ENCODE measurements around the gene ANKRD30B.
"Not testable (repeated sequence)": the region's sequence is repeated elsewhere in the genome, so short reads cannot be mapped to it uniquely, and the experiment has no call there.

The ANKRD30B gene

DNA sequence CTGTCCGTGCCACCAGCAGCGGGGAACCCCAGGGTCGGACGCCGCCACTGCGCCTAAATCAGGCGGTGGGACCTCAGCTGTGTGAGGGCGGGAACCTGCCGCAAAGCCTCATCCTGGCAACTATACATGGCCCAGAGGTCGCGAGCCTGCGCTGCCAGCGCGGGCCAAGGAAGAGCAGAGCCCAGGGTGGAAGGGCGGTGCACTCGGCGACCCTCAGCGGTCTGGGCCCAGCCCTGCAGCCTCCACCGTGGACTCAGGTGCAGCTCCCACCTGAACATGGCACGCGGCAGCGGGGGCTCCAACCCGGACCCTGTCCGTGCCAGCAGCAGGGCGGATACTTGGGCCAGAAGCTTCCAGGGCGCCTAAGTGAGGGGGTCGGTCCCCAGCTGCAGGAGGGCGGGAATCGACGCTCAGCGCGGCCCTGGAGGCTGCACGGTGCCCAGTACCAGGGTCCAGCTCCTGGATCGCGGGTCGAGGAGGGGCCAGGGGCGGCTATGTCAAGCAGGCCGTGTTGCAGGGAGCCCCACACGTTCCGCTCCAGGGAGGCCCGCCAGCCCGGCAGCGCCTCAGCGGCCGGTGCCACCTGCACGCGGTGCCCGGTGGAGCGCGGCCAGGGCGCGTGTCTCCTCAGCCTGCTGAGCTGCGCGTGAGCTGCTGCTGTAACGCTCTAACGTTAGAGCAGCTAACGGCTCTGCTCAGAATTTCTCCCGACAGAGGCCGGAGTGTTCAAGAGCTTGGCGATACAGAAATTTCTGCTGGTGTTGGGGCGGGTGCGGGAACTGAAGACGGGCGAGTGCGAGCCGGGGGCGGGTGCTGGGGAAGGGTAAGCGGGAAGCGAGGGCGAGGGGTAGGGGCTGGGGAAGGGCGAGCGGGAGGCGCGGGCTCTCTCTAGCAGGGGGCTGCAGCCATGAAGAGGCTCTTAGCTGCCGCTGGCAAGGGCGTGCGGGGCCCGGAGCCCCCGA is at the start of gene ANKRD30B:
Gene ANKRD30B, plus strand, starts transcription at position 660 of the 962 bp plus-strand sequence. Its CDS starts 248 bp downstream, at position 908.
- DNase-seq, result no peak

DNA sequence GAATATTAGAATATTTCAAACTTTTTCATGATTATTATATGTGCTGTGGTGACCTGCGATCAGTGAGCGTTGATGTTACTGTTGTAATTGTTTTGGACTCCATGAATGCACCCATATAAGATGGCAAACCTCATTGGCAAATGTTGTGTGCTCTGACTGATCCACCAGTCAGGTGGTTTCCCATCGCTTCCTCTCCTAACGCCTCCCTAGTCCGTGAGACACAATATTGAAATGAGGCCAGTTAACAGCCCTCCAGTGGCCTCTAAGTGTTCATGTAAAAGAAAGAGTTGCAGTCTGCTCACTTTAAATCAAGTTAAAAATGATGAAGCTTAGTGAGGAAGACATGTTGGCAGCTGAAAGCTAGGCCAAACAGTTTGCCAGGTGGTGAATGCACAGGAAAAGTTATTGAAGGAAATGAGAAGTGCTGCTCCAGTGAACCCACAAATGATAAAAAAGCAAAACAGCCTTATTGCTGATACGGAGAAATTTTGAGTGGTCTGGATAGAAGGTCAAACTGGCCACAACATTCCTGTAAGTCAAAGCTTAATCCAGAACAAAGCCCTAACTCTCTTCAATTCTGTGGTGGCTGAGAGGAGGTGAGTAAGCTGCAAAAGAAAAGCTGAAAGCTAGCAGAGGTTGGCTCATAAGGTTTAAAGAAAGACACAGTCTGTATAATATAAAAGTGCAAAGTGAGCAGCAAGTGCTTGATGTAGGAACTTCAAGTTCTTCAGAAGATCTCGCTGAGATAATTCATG is 46.5 kb upstream of the ANKRD30B start:
- not testable (repeated sequence) for DNase-seq

GRCh38 chr18:14709761-14710160 is 38.2 kb upstream of the ANKRD30B start:
- not testable (repeated sequence) for DNase-seq

DNA sequence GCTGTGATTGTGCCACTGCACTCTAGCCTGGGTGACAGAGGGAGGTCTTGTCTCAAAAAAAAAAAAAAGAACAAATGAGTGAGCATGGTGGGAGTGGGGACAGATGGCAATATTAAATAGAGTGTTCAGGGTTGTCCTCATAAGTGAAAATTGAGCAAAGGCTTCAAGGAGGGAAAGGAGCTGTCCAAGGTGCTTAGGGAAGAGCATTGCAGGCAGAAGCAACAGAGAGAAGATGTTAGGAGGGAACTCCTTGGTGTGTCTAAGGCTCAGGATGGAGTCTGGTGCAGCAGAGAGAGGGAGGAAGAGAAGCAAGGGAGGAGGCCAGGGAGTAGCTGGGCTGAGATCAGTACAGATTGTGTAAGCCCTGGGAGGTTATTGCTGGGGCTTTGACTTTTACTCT is 26.4 kb upstream of the ANKRD30B start:
- not testable (repeated sequence) for DNase-seq

- DNase-seq, result not testable (repeated sequence)
Observed at GRCh38 chr18:14739056-14739455, 8.9 kb upstream of the ANKRD30B start.

DNA sequence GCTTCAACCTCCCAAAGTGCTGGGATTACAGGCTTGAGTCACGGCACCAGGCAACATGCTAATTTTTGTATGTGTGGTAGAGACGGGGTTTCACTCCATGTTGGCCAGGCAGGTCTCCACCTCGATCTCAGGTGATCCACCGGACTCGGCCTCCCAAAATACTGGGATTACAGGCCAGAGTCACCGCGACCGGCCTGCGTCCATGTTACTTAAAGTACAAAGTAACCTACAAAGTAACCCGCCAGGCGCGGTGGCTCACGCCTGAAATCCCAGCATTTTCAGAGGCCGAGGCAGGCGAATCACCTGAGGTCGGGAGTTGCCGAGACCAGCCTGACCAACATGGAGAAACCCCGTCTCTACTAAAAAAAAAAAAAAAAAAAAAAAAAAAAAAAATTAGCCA is 1.1 kb upstream of the ANKRD30B start:
- no peak for DNase-seq

- no peak for DNase-seq
Observed at GRCh38 chr18:14748496-14748895, 524 bp downstream of the ANKRD30B start.

DNA sequence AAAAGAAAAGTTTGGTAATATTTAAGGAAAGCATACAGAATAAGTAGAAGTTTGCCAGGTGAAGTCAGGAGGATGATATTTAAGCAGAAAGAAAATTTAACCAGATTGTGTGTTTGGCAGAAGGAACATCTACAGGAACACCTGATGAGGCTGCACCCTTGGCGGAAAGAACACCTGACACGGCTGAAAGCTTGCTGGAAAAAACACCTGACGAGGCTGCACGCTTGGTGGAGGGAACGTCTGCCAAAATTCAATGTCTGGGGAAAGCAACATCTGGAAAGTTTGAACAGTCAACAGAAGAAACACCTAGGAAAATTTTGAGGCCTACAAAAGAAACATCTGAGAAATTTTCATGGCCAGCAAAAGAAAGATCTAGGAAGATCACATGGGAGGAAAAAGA is 15.6 kb downstream of the ANKRD30B start:
- DNase-seq, result not testable (repeated sequence)

DNA sequence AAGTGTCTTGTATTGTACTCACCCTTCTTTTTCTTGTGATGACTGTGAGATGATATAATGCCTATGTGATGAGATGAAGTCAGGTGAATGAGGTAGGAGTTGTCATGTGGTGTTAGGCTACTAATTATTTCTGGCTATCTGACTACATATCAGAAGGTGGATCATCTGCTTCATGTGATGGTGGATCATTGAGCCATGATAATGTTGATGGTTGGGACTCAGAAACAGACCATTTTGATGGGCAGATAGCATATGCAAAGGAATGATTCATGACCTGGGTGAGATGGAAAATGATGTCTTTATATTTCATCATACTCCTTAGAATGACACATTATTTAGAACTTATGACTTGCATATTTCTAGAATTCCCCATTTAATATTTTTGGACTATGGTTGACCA is 19.5 kb downstream of the ANKRD30B start:
- DNase-seq, result no peak

- DNase-seq, result no peak
Observed at GRCh38 chr18:14768241-14768640, 20.3 kb downstream of the ANKRD30B start.

DNA sequence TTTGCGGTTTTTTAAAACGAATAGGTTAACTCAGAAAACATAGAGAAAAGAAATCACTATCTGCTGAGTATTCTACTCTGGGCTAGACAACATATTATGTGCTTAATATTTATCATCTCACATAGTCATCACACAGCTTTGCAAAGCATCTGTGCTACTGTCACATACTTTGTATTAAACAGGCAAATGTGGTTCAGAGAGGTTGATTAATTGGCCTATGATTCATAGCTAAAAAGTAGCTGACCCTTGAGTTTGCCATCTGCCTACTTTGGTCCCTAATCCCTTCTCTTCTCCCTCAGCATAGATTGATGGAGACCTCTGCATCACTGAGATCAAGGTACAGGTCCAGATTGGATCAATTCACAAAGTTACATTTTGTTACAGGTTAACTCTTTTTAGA is 21.4 kb downstream of the ANKRD30B start:
- DNase-seq, result no peak

- DNase-seq, result no peak
Observed at GRCh38 chr18:14776801-14777200, 28.8 kb downstream of the ANKRD30B start.

DNA sequence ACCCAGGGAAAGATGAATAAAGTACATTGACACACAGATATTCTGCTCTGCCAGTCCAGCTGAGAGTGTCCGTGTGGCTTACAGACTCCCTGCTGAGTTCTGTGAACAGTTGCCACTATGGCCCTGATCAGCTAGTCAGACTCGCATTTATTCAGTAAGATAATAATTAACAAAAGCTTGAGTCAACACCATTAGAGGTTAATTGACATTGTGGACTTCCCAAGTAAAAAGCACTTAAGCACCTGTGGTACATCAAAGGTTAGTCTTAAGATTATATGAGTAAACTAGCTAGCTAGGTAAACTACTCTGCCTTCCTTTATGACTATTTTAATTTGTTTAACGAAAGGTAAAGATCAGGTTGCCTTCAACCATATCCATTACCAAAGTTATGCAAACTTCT is 33.7 kb downstream of the ANKRD30B start:
- no peak for DNase-seq

- no peak for DNase-seq
Observed at GRCh38 chr18:14784133-14784532, 36.2 kb downstream of the ANKRD30B start.

GRCh38 chr18:14796876-14797275 is 48.9 kb downstream of the ANKRD30B start:
- not testable (repeated sequence) for DNase-seq

DNA sequence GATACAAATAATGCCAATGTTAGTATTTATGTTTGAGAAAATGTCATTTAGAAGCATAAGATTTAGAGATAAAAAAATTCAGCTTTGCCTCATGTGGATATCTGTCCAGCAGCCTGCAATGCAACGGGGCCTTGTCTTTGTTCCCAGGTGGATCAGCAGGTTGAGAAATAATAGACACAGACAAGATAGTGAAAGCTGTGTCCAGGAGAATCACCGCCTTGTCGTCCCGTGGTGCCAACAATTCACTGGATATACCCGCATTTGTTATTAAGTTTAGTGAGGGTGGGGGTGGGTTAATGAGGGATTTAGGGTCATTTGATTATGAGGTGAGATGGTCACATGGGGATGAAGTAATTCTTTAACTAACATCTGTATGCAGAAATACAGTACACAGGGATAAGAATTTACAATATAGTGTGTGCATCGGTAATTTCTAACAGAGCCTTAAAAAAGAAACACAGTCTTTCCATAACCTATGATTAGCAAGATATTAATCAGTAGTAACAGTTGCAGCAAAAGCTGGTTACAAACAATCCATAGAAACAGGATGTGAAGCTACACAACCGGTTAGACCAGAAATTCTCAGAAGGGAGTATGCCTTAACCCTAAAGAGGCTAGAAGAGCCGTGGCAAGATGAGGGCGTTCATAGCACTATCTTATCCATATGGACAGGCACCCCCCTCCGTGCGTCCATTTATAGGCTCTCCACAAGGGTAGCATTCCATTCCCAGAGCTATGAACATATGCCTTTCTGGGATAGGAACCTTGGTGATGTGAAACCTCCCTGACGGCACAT is 50.2 kb downstream of the ANKRD30B start:
- DNase-seq, result not testable (repeated sequence)

GRCh38 chr18:14811081-14811480 is 63.1 kb downstream of the ANKRD30B start:
- DNase-seq, result not testable (repeated sequence)

GRCh38 chr18:14826972-14827632 is 79.1 kb downstream of the ANKRD30B start:
- DNase-seq, result not testable (repeated sequence)

DNA sequence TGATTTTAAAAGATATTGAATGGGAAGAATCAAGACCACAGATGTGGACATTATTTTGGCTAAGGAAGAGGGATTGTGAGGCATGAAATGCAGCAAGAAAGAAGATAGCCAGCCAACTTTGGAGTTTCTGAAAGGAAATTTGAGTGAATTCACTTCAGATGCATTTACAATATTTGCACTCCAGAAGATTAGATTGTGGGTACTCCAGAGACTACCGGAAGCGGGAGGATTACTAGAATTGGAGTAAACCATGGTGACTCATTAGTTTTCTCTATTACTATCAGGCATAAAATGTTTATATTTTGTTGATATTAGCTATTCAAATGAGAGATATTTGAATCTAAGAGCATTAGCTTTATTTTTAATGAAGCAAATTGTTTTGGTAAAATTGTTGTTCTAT is 93.6 kb downstream of the ANKRD30B start:
- not testable (repeated sequence) for DNase-seq

DNA sequence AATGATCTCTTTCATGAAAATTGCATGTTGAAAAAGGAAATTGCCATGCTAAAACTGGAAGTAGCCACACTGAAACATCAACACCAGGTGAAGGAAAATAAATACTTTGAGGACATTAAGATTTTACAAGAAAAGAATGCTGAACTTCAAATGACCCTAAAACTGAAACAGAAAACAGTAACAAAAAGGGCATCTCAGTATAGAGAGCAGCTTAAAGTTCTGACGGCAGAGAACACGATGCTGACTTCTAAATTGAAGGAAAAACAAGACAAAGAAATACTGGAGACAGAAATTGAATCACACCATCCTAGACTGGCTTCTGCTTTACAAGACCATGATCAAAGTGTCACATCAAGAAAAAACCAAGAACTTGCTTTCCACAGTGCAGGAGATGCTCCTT is 103.6 kb downstream of the ANKRD30B start:
- DNase-seq, result not testable (repeated sequence)

DNA sequence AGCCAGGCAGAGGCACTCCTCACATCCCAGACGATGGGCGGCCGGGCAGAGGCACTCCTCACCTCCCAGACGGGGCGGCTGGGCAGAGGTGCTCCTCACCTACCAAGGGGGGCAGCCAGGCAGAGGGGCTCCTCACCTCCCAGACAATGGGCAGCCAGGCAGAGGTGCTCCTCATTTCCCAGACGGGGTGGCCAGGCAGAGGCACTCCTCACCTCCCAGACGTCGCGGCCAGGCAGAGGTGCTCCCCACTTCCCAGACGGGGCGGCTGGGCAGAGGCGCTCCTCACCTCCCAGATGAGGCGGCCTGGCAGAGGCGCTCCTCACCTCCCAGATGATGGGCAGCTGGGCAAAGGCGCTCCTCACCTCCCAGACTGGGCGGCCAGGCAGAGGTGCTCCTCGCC is 107.7 kb downstream of the ANKRD30B start:
- not testable (repeated sequence) for DNase-seq

DNA sequence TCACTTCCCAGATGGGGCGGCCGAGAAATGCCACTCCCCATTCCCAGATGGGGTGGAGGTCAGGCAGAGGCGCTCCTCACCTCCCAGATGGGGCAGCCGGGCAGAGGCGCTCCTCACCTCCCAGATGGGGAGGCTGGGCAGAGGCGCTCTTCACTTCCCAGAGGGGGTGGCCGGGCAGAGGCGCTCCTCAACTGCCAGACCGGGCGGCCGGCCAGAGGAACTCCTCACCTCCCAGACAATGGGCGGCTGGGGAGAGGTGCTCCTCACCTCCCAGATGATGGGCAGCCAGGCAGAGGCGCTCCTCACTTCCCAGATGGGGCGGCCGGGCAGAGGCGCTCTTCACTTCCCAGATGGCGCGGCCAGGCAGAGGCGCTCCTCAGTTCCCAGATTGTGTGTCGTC is 108.3 kb downstream of the ANKRD30B start:
- not testable (repeated sequence) for DNase-seq

All from cerebellar nuclear complex (tissue), 1 donor.